SU-DHL-6 (cell line): ENCODE results near the gene FHIP1B.

ENCODE experiments used
- H2AFZ ChIP-seq: fragments of 200-600 bp; sonication (generic); 2 replicates; pipeline ENCODE4 v1.6.1; 2014; ENCODE audit warnings: low read depth, mild to moderate bottlenecking, moderate library complexity, mixed read lengths, antibody characterized with exemption, low read length; ENCODE audit not compliant: severe bottlenecking
- H3F3A ChIP-seq: fragments of 200-600 bp; shearing (Covaris generic); 2 replicates; pipeline ENCODE4 v1.6.0; 2016; ENCODE audit warnings: antibody characterized with exemption, mild to moderate bottlenecking; ENCODE audit not compliant: insufficient read depth
- H3K27ac ChIP-seq: fragments of 200-600 bp; sonication (generic); 2 replicates; pipeline ENCODE4 v1.5.1; 2016; ENCODE audit warnings: low read depth, mild to moderate bottlenecking, low read length, moderate library complexity, mixed read lengths
- H3K27me3 ChIP-seq: fragments of 200-600 bp; sonication (generic), shearing (Covaris generic); 2 replicates; pipeline ENCODE4 v1.6.0; 2014; ENCODE audit warnings: mild to moderate bottlenecking, low read length
- H3K36me3 ChIP-seq: fragments of 200-600 bp; sonication (generic); 2 replicates; pipeline ENCODE4 v1.6.1; 2014; ENCODE audit warnings: mild to moderate bottlenecking, low read length, mixed read lengths
- H3K4me2 ChIP-seq: fragments of 300-600, 200-600 bp; shearing (Covaris generic), sonication (generic); 2 replicates; pipeline ENCODE4 v1.6.0; 2014; ENCODE audit warnings: low read length, low read depth, mild to moderate bottlenecking; ENCODE audit not compliant: poor library complexity, severe bottlenecking
- H3K4me3 ChIP-seq: fragments of 200-600 bp; sonication (generic); 2 replicates; pipeline ENCODE4 v1.5.1; 2014; ENCODE audit warnings: antibody characterized with exemption, low read length, mild to moderate bottlenecking, mixed read lengths; ENCODE audit not compliant: insufficient read depth, poor library complexity, severe bottlenecking
- H3K79me2 ChIP-seq: fragments of 200-600 bp; sonication (generic); 2 replicates; pipeline ENCODE4 v1.6.1; 2014; ENCODE audit warnings: mild to moderate bottlenecking, low read length, moderate library complexity; ENCODE audit not compliant: insufficient read depth
- H3K9ac ChIP-seq: fragments of 200-600 bp; sonication (generic); 2 replicates; pipeline ENCODE4 v1.7.0; 2014; ENCODE audit warnings: mild to moderate bottlenecking, low read length
- H3K9me2 ChIP-seq: fragments of 200-600 bp; sonication (generic); replicated peaks from 2 replicates; pipeline ENCODE4 v1.6.1; 2014; ENCODE audit warnings: low read length; ENCODE audit not compliant: insufficient read depth
- H3K9me3 ChIP-seq: fragments of 200-600 bp; sonication (generic); 2 replicates; pipeline ENCODE4 v1.6.1; 2014; ENCODE audit warnings: low read length, mixed read lengths; ENCODE audit not compliant: insufficient read depth
- H4K20me1 ChIP-seq: fragments of 200-600 bp; sonication (generic); 2 replicates; pipeline ENCODE4 v1.6.1; 2014; ENCODE audit warnings: low read depth, mild to moderate bottlenecking, antibody characterized with exemption, low read length, moderate library complexity, mixed read lengths
- EZH2phosphoT487 ChIP-seq: fragments of 200-600 bp; sonication (generic), shearing (Covaris generic); conservative IDR thresholded peaks from 2 replicates; pipeline ENCODE4 v1.6.1; 2018; ENCODE audit warnings: mild to moderate bottlenecking, antibody characterized with exemption, low read length, moderate library complexity, mixed read lengths
- TF ChIP-seq, protein P1 (sequence below): fragments of 200-600 bp; sonication (generic); IDR thresholded peaks from one replicate; pipeline ENCODE4 v1.5.1; 2017; ENCODE audit warnings: antibody characterized with exemption, mild to moderate bottlenecking, low read length, moderate library complexity; ENCODE audit not compliant: insufficient read depth, poor library complexity, severe bottlenecking

FHIP1B gene

DNA sequence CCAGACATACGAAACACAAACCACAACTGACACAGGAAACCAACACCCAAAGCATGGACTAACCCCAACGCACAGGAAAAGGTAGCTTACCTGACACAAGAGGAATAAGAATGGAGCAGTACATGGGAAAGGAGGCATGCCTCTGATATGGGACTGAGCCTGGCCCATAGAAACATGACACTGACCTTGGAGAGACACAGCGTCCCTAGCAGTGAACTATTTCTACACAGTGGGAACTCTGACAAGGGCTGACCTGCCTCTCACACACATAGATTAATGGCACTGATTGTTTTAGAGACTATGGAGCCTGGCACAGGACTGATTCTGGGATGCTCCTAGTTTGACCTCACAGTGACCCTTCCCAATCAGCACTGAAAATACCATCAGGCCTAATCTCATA is 37.2 kb upstream of the FHIP1B start:
- Histone ChIP-seq H3K9me2 (no peaks in the 10 kb centered on the region), H2AFZ (no peak overlapping the region), H3K27ac (no peak overlapping the region), H3K4me3 (no peak overlapping the region), H3K36me3 (no peaks in the 10 kb centered on the region), H3K79me2 (no peaks in the 10 kb centered on the region), H4K20me1 (no peaks in the 10 kb centered on the region), H3F3A (no peaks in the 10 kb centered on the region), H3K9ac (no peak overlapping the region), H3K9me3 (no peaks in the 10 kb centered on the region), H3K27me3 (no peaks in the 10 kb centered on the region), H3K4me2 (no peak overlapping the region)
- TF ChIP-seq EZH2phosphoT487: no peak
- TF ChIP-seq, protein P1, sequence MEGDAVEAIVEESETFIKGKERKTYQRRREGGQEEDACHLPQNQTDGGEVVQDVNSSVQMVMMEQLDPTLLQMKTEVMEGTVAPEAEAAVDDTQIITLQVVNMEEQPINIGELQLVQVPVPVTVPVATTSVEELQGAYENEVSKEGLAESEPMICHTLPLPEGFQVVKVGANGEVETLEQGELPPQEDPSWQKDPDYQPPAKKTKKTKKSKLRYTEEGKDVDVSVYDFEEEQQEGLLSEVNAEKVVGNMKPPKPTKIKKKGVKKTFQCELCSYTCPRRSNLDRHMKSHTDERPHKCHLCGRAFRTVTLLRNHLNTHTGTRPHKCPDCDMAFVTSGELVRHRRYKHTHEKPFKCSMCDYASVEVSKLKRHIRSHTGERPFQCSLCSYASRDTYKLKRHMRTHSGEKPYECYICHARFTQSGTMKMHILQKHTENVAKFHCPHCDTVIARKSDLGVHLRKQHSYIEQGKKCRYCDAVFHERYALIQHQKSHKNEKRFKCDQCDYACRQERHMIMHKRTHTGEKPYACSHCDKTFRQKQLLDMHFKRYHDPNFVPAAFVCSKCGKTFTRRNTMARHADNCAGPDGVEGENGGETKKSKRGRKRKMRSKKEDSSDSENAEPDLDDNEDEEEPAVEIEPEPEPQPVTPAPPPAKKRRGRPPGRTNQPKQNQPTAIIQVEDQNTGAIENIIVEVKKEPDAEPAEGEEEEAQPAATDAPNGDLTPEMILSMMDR: no peak

DNA sequence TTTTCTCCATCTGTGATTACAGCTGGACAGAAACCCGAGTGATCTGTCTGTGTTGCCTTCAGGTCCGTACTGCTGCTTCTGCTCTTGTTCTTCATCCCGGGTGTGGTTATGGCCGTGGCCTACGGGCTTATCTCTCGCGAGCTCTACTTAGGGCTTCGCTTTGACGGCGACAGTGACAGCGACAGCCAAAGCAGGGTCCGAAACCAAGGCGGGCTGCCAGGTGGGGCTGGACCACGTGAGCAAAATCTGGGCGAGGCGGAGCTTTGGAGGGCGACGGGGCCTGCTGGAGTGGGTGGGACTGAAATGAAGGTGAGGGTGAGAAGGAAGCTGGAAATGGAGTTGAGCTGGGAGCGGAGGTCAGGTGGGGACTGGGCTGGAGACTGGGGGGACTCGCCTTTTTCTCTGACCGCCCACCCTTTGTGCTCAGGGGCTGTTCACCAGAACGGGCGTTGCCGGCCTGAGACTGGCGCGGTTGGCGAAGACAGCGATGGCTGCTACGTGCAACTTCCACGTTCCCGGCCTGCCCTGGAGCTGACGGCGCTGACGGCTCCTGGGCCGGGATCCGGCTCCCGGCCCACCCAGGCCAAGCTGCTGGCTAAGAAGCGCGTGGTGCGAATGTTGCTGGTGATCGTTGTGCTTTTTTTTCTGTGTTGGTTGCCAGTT is 36.3 kb upstream of the FHIP1B start:
- H3K27me3 ChIP-seq: no peaks in the 10 kb centered on the region
- no peaks in the 10 kb centered on the region for H3K9me2 ChIP-seq
- no peak overlapping the region for H3K4me3 ChIP-seq
- no peaks in the 10 kb centered on the region for H4K20me1 ChIP-seq
- H3K36me3 ChIP-seq: no peaks in the 10 kb centered on the region
- H3K9me3 ChIP-seq: no peaks in the 10 kb centered on the region
- no peak overlapping the region for H2AFZ ChIP-seq
- H3K4me2 ChIP-seq: no peak overlapping the region
- no peaks in the 10 kb centered on the region for H3F3A ChIP-seq
- no peaks in the 10 kb centered on the region for H3K79me2 ChIP-seq
- TF ChIP-seq EZH2phosphoT487: no peak
- TF ChIP-seq, protein P1: no peak
- H3K9ac ChIP-seq: no peak overlapping the region
- H3K27ac ChIP-seq: no peak overlapping the region

DNA sequence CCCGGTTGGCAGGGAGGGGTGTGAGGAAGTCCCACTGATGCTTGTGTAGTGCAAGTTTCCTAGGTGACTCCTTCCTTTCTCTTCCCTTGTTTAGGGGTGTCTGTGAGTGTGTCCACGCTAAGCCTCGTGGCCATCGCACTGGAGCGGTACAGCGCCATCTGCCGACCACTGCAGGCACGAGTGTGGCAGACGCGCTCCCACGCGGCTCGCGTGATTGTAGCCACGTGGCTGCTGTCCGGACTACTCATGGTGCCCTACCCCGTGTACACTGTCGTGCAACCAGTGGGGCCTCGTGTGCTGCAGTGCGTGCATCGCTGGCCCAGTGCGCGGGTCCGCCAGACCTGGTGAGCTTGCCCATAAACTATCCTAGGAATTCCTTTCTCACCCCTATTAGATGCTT is 35.6 kb upstream of the FHIP1B start:
- Histone ChIP-seq H2AFZ (no peak overlapping the region), H3K36me3 (no peaks in the 10 kb centered on the region), H3K4me2 (no peak overlapping the region), H3K27ac (no peak overlapping the region), H3F3A (no peaks in the 10 kb centered on the region), H3K79me2 (no peaks in the 10 kb centered on the region), H3K27me3 (no peaks in the 10 kb centered on the region), H3K9ac (no peak overlapping the region), H3K9me2 (no peaks in the 10 kb centered on the region), H3K4me3 (no peak overlapping the region), H4K20me1 (no peaks in the 10 kb centered on the region), H3K9me3 (no peaks in the 10 kb centered on the region)
- TF ChIP-seq, protein P1: no peak
- TF ChIP-seq EZH2phosphoT487: no peak
